H1 (cell line): ENCODE results near the gene ERN2. TPM values are rescaled to one million over a fixed set of nuclear protein-coding genes. Genes with fewer than 3 reads are reported as not detected.

ENCODE experiments used
- CTCF ChIA-PET: fragments of 300-600 bp; sonication (Branson Sonifier 250); formaldehyde crosslinking; loops from one replicate; lab custom pipeline; 2021; ENCODE audit not compliant: partially characterized antibody; lab: Charles Lee
- POLR2A ChIA-PET: fragments of 300-600 bp; sonication (Branson Sonifier 250); formaldehyde crosslinking; loops from one replicate; lab custom pipeline; 2021; ENCODE audit warnings: inconsistent platforms; ENCODE audit not compliant: partially characterized antibody; lab: Charles Lee
- DNase-seq, 2 experiments: peaks; one replicate each; pipeline versions ENCODE4 v3.0.0 to v3.0.0-alpha.2; 2010 to 2022; ENCODE audit warnings: low spot score in 2 of 2, low read depth in 1 of 2, mixed read lengths in 1 of 2
- FAIRE-seq: peaks from 2 replicates; lab custom pipeline; 2011; peaks lifted over from hg19 to GRCh38; lab: Jason Lieb, UNC
- H2AFZ ChIP-seq: 2 replicates; pipeline ENCODE4 v1.8.1; 2012; ENCODE audit warnings: low read length, inconsistent platforms
- H2AK5ac ChIP-seq: 2 replicates; pipeline ENCODE4 v1.6.1; 2013; ENCODE audit warnings: low read depth, low read length
- H2BK120ac ChIP-seq: replicated peaks from 2 replicates; pipeline ENCODE3; 2013; ENCODE audit warnings: low read depth, low read length, inconsistent platforms
- H2BK12ac ChIP-seq: 2 replicates; pipeline ENCODE4 v1.6.1; 2013; ENCODE audit warnings: low read depth, low read length
- H2BK15ac ChIP-seq: 2 replicates; pipeline ENCODE4 v1.6.1; 2013; ENCODE audit warnings: low read length
- H2BK20ac ChIP-seq: 2 replicates; pipeline ENCODE4 v1.6.1; 2013; ENCODE audit warnings: low read length
- H2BK5ac ChIP-seq: 2 replicates; pipeline ENCODE4 v1.6.1; 2013; ENCODE audit warnings: low read depth, low read length
- H3K14ac ChIP-seq: 2 replicates; pipeline ENCODE4 v1.6.1; 2013; ENCODE audit warnings: inconsistent platforms; ENCODE audit not compliant: insufficient read length
- H3K18ac ChIP-seq: 2 replicates; pipeline ENCODE4 v1.6.1; 2013; ENCODE audit warnings: low read length; ENCODE audit errors: extremely low read depth
- H3K23ac ChIP-seq: 2 replicates; pipeline ENCODE4 v1.6.1; 2013; ENCODE audit warnings: inconsistent platforms; ENCODE audit not compliant: insufficient read length
- H3K23me2 ChIP-seq: 2 replicates; pipeline ENCODE4 v1.6.1; 2013; ENCODE audit warnings: low read depth, low read length
- H3K27ac ChIP-seq: 2 replicates; pipeline ENCODE4 v1.6.1; 2011; ENCODE audit warnings: low read depth, low read length, inconsistent platforms
- H3K27me3 ChIP-seq, 4 experiments: replicated peaks in 1 of 4; 1 replicate in 1 of 4; 2 replicates in 3 of 4; pipeline versions ENCODE4 v1.6.1 to v1.8.1; 2011 to 2013; ENCODE audit warnings: low read length in 3 of 4, mild to moderate bottlenecking in 3 of 4, inconsistent platforms in 2 of 4, mixed read lengths in 2 of 4, moderate library complexity in 1 of 4; ENCODE audit not compliant: control insufficient read depth in 3 of 4, insufficient read depth in 3 of 4; ENCODE audit errors: extremely low read depth in 1 of 4
- H3K36me3 ChIP-seq, 4 experiments: 2 replicates each; pipeline versions ENCODE4 v1.6.1 to v1.8.1; 2011 to 2013; ENCODE audit warnings: mild to moderate bottlenecking in 4 of 4, low read length in 3 of 4, moderate library complexity in 2 of 4, control low read depth in 1 of 4, inconsistent platforms in 1 of 4; ENCODE audit not compliant: insufficient read depth in 4 of 4, control insufficient read depth in 2 of 4
- H3K4ac ChIP-seq: replicated peaks from 2 replicates; pipeline ENCODE3; 2013; ENCODE audit warnings: low read length, low read depth, mixed read lengths, inconsistent platforms; ENCODE audit not compliant: insufficient read length
- H3K4me1 ChIP-seq, 4 experiments: replicated peaks in 1 of 4; 1 replicate in 1 of 4; 2 replicates in 3 of 4; pipeline versions ENCODE4 v1.6.1 to v1.8.1; 2011 to 2013; ENCODE audit warnings: low read length in 3 of 4, inconsistent platforms in 2 of 4, mixed read lengths in 1 of 4; ENCODE audit not compliant: insufficient read depth in 4 of 4, control insufficient read depth in 3 of 4
- H3K4me2 ChIP-seq, 2 experiments: 2 replicates each; pipeline versions ENCODE4 v1.6.1 to v1.8.1; 2011 to 2013; ENCODE audit warnings: low read depth in 2 of 2, low read length in 2 of 2, control low read depth in 1 of 2, inconsistent platforms in 1 of 2, mild to moderate bottlenecking in 1 of 2; ENCODE audit not compliant: insufficient read depth in 1 of 2
- H3K4me3 ChIP-seq, 4 experiments: fragments of 200-600, 300-600 bp in 1 of 4; sonication (generic), shearing (Covaris generic), sonication (Bioruptor Twin) in 1 of 4; 2 replicates each; pipeline versions ENCODE4 v1.5.1 to v1.8.1; 2011 to 2016; ENCODE audit warnings: low read length in 4 of 4, low read depth in 3 of 4, control low read depth in 2 of 4, inconsistent platforms in 2 of 4, mild to moderate bottlenecking in 2 of 4, mixed read lengths in 1 of 4, moderate library complexity in 1 of 4; ENCODE audit not compliant: insufficient read depth in 2 of 4; ENCODE audit errors: extremely low read depth in 1 of 4
- H3K56ac ChIP-seq: replicated peaks from 2 replicates; pipeline ENCODE3; 2013; ENCODE audit warnings: low read depth, mild to moderate bottlenecking, mixed read lengths, low read length, inconsistent platforms; ENCODE audit not compliant: insufficient read length
- H3K79me1 ChIP-seq: 2 replicates; pipeline ENCODE4 v1.6.1; 2013; ENCODE audit warnings: low read depth, low read length, control low read depth
- H3K79me2 ChIP-seq, 2 experiments: 2 replicates each; pipeline versions ENCODE4 v1.6.1 to v1.8.1; 2012 to 2013; ENCODE audit warnings: low read length in 2 of 2, mild to moderate bottlenecking in 2 of 2, inconsistent platforms in 1 of 2; ENCODE audit not compliant: insufficient read depth in 2 of 2, control insufficient read depth in 1 of 2
- H3K9ac ChIP-seq, 4 experiments: replicated peaks in 1 of 4; 1 replicate in 1 of 4; 2 replicates in 3 of 4; pipeline versions ENCODE4 v1.6.1 to v1.8.1; 2011 to 2013; ENCODE audit warnings: low read depth in 3 of 4, low read length in 3 of 4, control low read depth in 2 of 4, mild to moderate bottlenecking in 2 of 4, moderate library complexity in 2 of 4, inconsistent platforms in 1 of 4; ENCODE audit errors: extremely low read depth in 1 of 4
- H3K9me3 ChIP-seq, 2 experiments: 2 replicates each; pipeline versions ENCODE4 v1.6.1 to v1.8.1; 2012 to 2013; ENCODE audit warnings: mild to moderate bottlenecking in 2 of 2, moderate library complexity in 2 of 2, control low read depth in 1 of 2, inconsistent platforms in 1 of 2, low read depth in 1 of 2, low read length in 1 of 2, mixed read lengths in 1 of 2; ENCODE audit not compliant: insufficient read depth in 2 of 2
- H4K20me1 ChIP-seq, 2 experiments: replicated peaks in 1 of 2; 2 replicates each; pipeline versions ENCODE3 to v1.8.1; 2011 to 2013; ENCODE audit warnings: inconsistent platforms in 2 of 2, low read length in 2 of 2, mild to moderate bottlenecking in 1 of 2; ENCODE audit not compliant: insufficient read depth in 2 of 2, control insufficient read depth in 1 of 2
- H4K5ac ChIP-seq: 2 replicates; pipeline ENCODE4 v1.6.1; 2013; ENCODE audit warnings: low read length, low read depth, mixed read lengths, inconsistent platforms; ENCODE audit not compliant: insufficient read length
- H4K8ac ChIP-seq: 2 replicates; pipeline ENCODE4 v1.8.0; 2013; ENCODE audit warnings: mild to moderate bottlenecking, moderate library complexity, low read length, inconsistent platforms; ENCODE audit not compliant: insufficient read depth; ENCODE audit errors: extremely low read depth
- H4K91ac ChIP-seq: replicated peaks from 2 replicates; pipeline ENCODE3; 2013; ENCODE audit warnings: low read length, mixed read lengths, inconsistent platforms; ENCODE audit not compliant: insufficient read length
- KDM1A ChIP-seq: fragments of 200-600, 300-600 bp; sonication (generic); IDR thresholded peaks from 2 replicates; pipeline ENCODE4 v1.7.1; 2016; ENCODE audit warnings: mild to moderate bottlenecking, low read length, borderline replicate concordance
- TAF7 ChIP-seq: optimal IDR thresholded peaks from 2 replicates; pipeline ENCODE3; 2011; ENCODE audit warnings: low read depth, mild to moderate bottlenecking, inconsistent platforms, low read length, moderate library complexity, borderline replicate concordance
- TBP ChIP-seq: IDR thresholded peaks from 2 replicates; pipeline ENCODE4 v1.6.1; 2011; ENCODE audit warnings: low read depth, low read length, improper control_type of control experiment
- WGBS, 2 experiments: shearing (Covaris generic) in 1 of 2; methylation state at CpG; one replicate each; pipeline versions ENCODE4 v1.1.6 to v1.1.7; 2013 to 2015; ENCODE audit warnings: low lambda C conversion rate in 2 of 2, mixed read lengths in 2 of 2, inconsistent platforms in 1 of 2, low coverage in 1 of 2, missing lambda C conversion rate in 1 of 2; ENCODE audit not compliant: insufficient replicate concordance in 2 of 2, insufficient coverage in 1 of 2, insufficient read length in 1 of 2; ENCODE audit errors: extremely low coverage in 1 of 2, missing lambda C conversion rate in 1 of 2; 5-methylcytosine and 5-hydroxymethylcytosine counted together
- polyA plus RNA-seq, 7 experiments: library from polyadenylated mRNA; depleted of rRNA in 3 of 7; stranded (reverse) in 5 of 7; unstranded in 2 of 7; fragments of >200 nt in 5 of 7; fragments of 200-250 nt in 2 of 7; gene quantifications; 1 replicate in 5 of 7; 2 replicates in 1 of 7; 4 replicates in 1 of 7; pipeline versions ENCODE4 v1.2.1 to v1.2.3, GENCODE V29; 2011 to 2013; ENCODE audit warnings: missing spikeins in 2 of 7, mixed read lengths in 2 of 7
- total RNA-seq: library from RNA; stranded (reverse); fragmentation: NEBNext Ultra II Directional; extraction: Animal tissue kit (Norgen Biotek cat#: 25700); gene quantifications from 2 replicates; pipeline ENCODE4 v1.2.1, GENCODE V29; 2021

The ERN2 gene
- total and polyA plus RNA-seq, 2 of the 8 experiments (the other 6 are each of a cell fraction or from before 2014, with no cell fraction given): 2.4 to 4.4 TPM

DNA sequence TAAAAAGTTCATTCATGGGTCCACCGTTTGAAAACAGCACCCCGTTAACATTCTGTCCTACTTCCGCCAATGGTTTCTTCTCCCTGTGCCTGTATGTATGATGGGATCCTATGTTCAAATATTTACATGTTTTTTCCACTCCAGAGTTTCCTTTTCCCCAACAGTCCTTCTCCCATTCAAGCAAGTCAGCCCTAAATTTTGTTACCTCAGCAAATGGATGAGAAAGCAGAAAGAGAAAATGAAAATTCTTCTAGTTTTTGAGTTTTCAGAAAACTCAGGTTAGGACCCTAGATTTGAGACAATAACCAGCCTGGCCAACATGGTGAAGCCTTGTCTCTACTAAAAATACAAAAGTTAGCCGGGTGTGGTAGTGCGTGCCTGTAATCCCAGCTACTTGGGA, 3.5 kb upstream of the ERN2 start:
- POLR2A ChIA-PET: interaction anchor here (1.0 kb wide), 1 partner anchor 27 kb away, joined by 4 read pairs; no protein-coding TSS in a partner anchor
- CTCF ChIA-PET: interaction anchor here (1.5 kb wide), 1 partner anchor 11 kb away, joined by 5 read pairs; no protein-coding TSS in a partner anchor

More for the DNA sequence above, 3.5 kb upstream of the ERN2 start:
- no peak overlapping the region for H3K56ac ChIP-seq
- no peak for TF ChIP-seq TAF7
- no peak for TF ChIP-seq KDM1A
- no peak for TF ChIP-seq TBP
- no peak overlapping the region for H4K8ac ChIP-seq
- WGBS, 2 experiments: 91% methylated on average over 5 of the region's 5 CpGs; no CpG with 5 or more reads in 1 of the 2 experiments
- no peaks in the 10 kb centered on the region for H3K79me2 ChIP-seq
- no peaks in the 10 kb centered on the region for H3K79me1 ChIP-seq
- FAIRE-seq: no peak
- no peak overlapping the region for H3K9ac ChIP-seq
- H3K4me2 ChIP-seq: no peak overlapping the region
- no peak overlapping the region for H2AK5ac ChIP-seq
- no peak overlapping the region for H3K23ac ChIP-seq
- no peak overlapping the region for H2AFZ ChIP-seq
- no peak overlapping the region for H3K18ac ChIP-seq
- H3K4me3 ChIP-seq: no peak overlapping the region
- no peak overlapping the region for H2BK120ac ChIP-seq
- H3K27ac ChIP-seq: no peak overlapping the region
- no peak overlapping the region for H2BK5ac ChIP-seq
- H2BK20ac ChIP-seq: no peak overlapping the region
- peaks cover 10% of the 10 kb centered on the region; the same call in 1 of the 2 replicates for H3K23me2 ChIP-seq
- no peaks in the 10 kb centered on the region for H3K9me3 ChIP-seq
- DNase-seq: no peak
- H3K36me3 ChIP-seq: no peaks in the 10 kb centered on the region
- no peak overlapping the region for H3K14ac ChIP-seq
- peaks cover 2 to 21% (median 19%) of the 10 kb centered on the region in 4 experiments for H3K27me3 ChIP-seq
- H4K20me1 ChIP-seq: no peaks in the 10 kb centered on the region
- no peaks in the 10 kb centered on the region; a peak in 1 of 7 replicates for H3K4me1 ChIP-seq
- no peak overlapping the region for H3K4ac ChIP-seq
- no peak overlapping the region for H2BK12ac ChIP-seq
- H4K5ac ChIP-seq: no peak overlapping the region
- no peak overlapping the region for H2BK15ac ChIP-seq
- H4K91ac ChIP-seq: no peak overlapping the region
